Heart left ventricle (tissue), 13 donors: Measurements from ENCODE around the gene TSC2.

Experiments used
- CTCF ChIP-seq, 12 donors: fragments of 200-600 bp; sonication (generic) in 4 of 12; IDR thresholded peaks; one replicate each; pipeline versions ENCODE4 v1.5.0 to v1.8.0; 2018 to 2022; ENCODE audit warnings: antibody characterized with exemption in 12 of 12, mild to moderate bottlenecking in 5 of 12
- POLR2A ChIP-seq, 2 donors: fragments of 450-650 bp; IDR thresholded peaks; one replicate each; pipeline ENCODE4 v1.6.1; 2017; ENCODE audit warnings: antibody characterized with exemption in 2 of 2, mild to moderate bottlenecking in 2 of 2, moderate library complexity in 2 of 2
- donor health status: ischemic (EF 13 %, LVEDD 7.1; RV severe dilation, severe dysfunction).
- donor health status: DM: no; HTN: yes; CAD: no.
- donor health status: DM: no; HTN: no; CAD: no.
- donor health status: ischemic (EF 25% LVEDD 6.9; RV normal size, moderate dysfunction).
- donor health status: ischemic (EF 25% LVEDD 5.7; RV mildly dilated, moderate dysfunction).
- donor health status: ischemic (EF 35%, LVEDD 5.7; RV mildly dilated, moderate dysfunction).
- donor health status: nonischemic (EF 11% LVEDD 7.7; RV severe dilation, severe dysfunction).
- donor health status: DM: yes; HTN: yes; CAD: no.
- donor health status: PGD.
- donor health status: ischemic (EF 29% LVEDD 5.4; RV normal size, mild dysfunction).
- donor health status: nonischemic (EF 23%, LVEDD 6.1; RV moderate dilation, normal function).

GRCh38 chr16:2057438-2057837 lies 9.7 kb downstream of the TSC2 start:
- TF ChIP-seq CTCF (IDR thresholded peaks at IDR 0.05) (no peak), POLR2A (IDR thresholded peaks at IDR 0.05) (no peak)
